Midbrain (tissue), 1 donor: Measurements from ENCODE around the gene COL28A1.

ENCODE experiments used
- DNase-seq: peaks from one replicate; lab custom pipeline; 2025; lab: John Stamatoyannopoulos, UW

COL28A1 gene

GRCh38 chr7:7535691-7536090 is at the start of gene COL28A1:
COL28A1 (minus strand) TSS chr7:7535873; CDS start chr7:7532875, 2,998 bp downstream.
- no peak for DNase-seq

GRCh38 chr7:7584653-7585052 is 49.0 kb upstream of the COL28A1 start:
- no peak for DNase-seq

- DNase-seq = no peak
These were observed 48.1 kb upstream of the COL28A1 start for GRCh38 chr7:7583731-7584130.

GRCh38 chr7:7582596-7582995 is 46.9 kb upstream of the COL28A1 start:
- no peak for DNase-seq

- DNase-seq = no peak
These were observed 46.0 kb upstream of the COL28A1 start for GRCh38 chr7:7581531-7582179.

- DNase-seq = no peak
These were observed 44.0 kb upstream of the COL28A1 start for GRCh38 chr7:7579638-7580037.

- no peak for DNase-seq
These were observed 42.2 kb upstream of the COL28A1 start for GRCh38 chr7:7577888-7578287.

- no peak for DNase-seq
These were observed 40.7 kb upstream of the COL28A1 start for GRCh38 chr7:7576344-7576743.

GRCh38 chr7:7573701-7574100 is 38.0 kb upstream of the COL28A1 start:
- DNase-seq = no peak

- DNase-seq = no peak
These were observed 34.9 kb upstream of the COL28A1 start for GRCh38 chr7:7570584-7570983.

- no peak for DNase-seq
These were observed 33.9 kb upstream of the COL28A1 start for GRCh38 chr7:7569615-7570014.

- DNase-seq = no peak
These were observed 33.4 kb upstream of the COL28A1 start for GRCh38 chr7:7569081-7569527.

GRCh38 chr7:7568553-7568952 is 32.9 kb upstream of the COL28A1 start:
- no peak for DNase-seq

GRCh38 chr7:7567898-7568531 is 32.3 kb upstream of the COL28A1 start:
- no peak for DNase-seq

- DNase-seq = peak; percentile 87
These were observed 31.3 kb upstream of the COL28A1 start, which contains the start of gene MIOS for GRCh38 chr7:7566651-7567611. MIOS (plus strand) TSS chr7:7566884; CDS start chr7:7572476, 5,592 bp downstream.

GRCh38 chr7:7565746-7566650 is 30.3 kb upstream of the COL28A1 start:
- no peak for DNase-seq

- DNase-seq = no peak
These were observed 29.5 kb upstream of the COL28A1 start for GRCh38 chr7:7565018-7565680.

GRCh38 chr7:7564323-7564780 is 28.7 kb upstream of the COL28A1 start:
- no peak for DNase-seq

- no peak for DNase-seq
These were observed 28.1 kb upstream of the COL28A1 start for GRCh38 chr7:7563813-7564212.

- no peak for DNase-seq
These were observed 27.6 kb upstream of the COL28A1 start for GRCh38 chr7:7563269-7563668.

GRCh38 chr7:7562736-7563135 is 27.1 kb upstream of the COL28A1 start:
- no peak for DNase-seq
